ENCODE results near the gene ZRANB3.
"Not testable (repeated sequence)": the region's sequence is repeated elsewhere in the genome, so short reads cannot be mapped to it uniquely, and the experiment has no call there.

Gene ZRANB3

DNA sequence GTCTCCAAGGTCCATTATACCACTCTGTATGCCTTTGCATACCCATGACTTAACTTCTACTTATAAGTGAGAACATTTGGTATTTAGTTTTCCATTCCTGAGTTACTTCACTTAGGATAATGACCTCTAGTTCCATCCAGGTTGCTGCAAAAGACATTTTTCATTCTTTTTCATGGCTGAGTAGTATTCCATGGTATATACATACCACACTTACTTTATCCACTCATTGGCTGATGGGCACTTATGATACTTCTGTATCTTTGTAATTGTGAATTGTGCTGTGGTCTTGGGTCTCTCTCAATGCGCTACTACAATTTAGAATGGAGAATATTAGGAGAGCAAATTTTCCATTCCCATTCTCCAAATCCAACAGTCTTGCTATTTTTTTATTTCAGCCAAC is 76.4 kb downstream of the ZRANB3 start:
- H3K27ac Mint-ChIP-seq = no peak overlapping the region
- peaks cover 43% of the 10 kb centered on the region for H3K36me3 Mint-ChIP-seq (ENCODE audit: low read depth)
- no peak overlapping the region for H3K4me3 Mint-ChIP-seq
- peaks cover 44% of the 10 kb centered on the region for H3K9me3 Mint-ChIP-seq
- no peak for ATAC-seq
- DNase-seq = no peak
- no peaks in the 10 kb centered on the region for H3K27me3 Mint-ChIP-seq
- H3K4me1 Mint-ChIP-seq = no peaks in the 10 kb centered on the region

DNA sequence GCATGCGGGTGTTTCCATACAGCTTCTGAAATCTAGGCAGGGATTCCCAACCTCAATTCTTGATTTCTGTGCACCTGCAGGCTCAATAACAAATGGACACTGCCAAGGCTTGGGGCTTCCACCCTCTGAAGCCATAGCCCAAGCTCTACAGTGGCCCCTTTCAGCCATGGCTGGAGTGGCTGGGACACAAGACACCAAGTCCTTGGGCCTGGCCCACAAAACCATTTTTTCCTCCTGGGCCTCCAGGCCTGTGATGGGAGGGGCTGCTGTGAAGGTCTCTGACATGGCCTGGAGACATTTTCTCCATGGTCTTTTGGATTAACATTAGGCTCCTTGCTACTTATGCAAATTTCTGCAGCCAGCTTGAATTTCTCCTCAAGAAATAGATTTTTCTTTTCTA is 78.0 kb downstream of the ZRANB3 start:
- H3K27me3 Mint-ChIP-seq, H3K27ac Mint-ChIP-seq, ATAC-seq, H3K4me1 Mint-ChIP-seq, H3K4me3 Mint-ChIP-seq: not testable (repeated sequence)
- DNase-seq = peak; percentile 10
- H3K36me3 Mint-ChIP-seq (ENCODE audit: low read depth) = peaks cover 40% of the 10 kb centered on the region
- peaks cover 43% of the 10 kb centered on the region for H3K9me3 Mint-ChIP-seq

DNA sequence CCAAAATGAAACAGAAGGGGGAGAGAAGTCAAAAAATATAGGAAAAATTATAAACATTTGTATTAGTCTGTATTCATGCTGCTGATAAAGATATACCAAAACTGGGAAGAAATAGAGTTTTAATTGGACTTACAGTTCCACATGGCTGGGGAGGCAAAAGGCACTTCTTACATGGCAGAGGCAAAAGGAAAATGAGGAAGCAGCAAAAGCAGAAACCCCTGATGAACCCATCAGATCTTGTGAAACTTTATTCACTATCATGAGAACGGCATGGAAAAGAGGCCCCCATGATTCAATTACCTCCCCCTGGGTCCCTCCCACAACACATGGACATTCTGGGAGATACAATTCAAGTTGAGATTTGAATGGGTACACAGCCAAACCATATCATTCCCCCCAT is 79.1 kb downstream of the ZRANB3 start:
- no peaks in the 10 kb centered on the region for H3K4me1 Mint-ChIP-seq
- no peak for DNase-seq
- H3K27me3 Mint-ChIP-seq = no peaks in the 10 kb centered on the region
- no peak overlapping the region for H3K27ac Mint-ChIP-seq
- ATAC-seq = no peak
- H3K4me3 Mint-ChIP-seq = no peak overlapping the region
- peaks cover 34% of the 10 kb centered on the region for H3K9me3 Mint-ChIP-seq
- H3K36me3 Mint-ChIP-seq (ENCODE audit: low read depth) = peaks cover 33% of the 10 kb centered on the region

DNA sequence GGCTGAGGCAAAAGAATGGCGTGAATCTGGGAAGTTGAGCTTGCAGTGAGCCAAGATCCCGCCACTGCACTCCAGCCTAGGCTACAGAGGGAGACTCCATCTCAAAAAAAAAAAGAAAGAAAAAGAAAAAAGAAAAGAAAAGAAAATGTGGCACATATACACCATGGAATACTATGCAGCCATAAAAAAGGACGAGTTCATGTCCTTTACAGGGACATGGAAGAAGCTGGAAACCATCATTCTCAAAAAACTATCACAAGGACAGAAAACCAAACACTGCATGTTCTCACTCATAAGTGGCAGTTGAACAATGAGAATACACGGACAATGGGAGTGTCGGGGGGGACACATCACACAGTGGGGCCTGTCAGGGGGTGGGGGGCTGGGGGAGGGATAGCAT is 88.0 kb downstream of the ZRANB3 start:
- H3K27me3 Mint-ChIP-seq, H3K4me1 Mint-ChIP-seq, H3K27ac Mint-ChIP-seq, H3K4me3 Mint-ChIP-seq, H3K9me3 Mint-ChIP-seq, ATAC-seq, DNase-seq: not testable (repeated sequence)
- peaks cover 11% of the 10 kb centered on the region for H3K36me3 Mint-ChIP-seq (ENCODE audit: low read depth)

DNA sequence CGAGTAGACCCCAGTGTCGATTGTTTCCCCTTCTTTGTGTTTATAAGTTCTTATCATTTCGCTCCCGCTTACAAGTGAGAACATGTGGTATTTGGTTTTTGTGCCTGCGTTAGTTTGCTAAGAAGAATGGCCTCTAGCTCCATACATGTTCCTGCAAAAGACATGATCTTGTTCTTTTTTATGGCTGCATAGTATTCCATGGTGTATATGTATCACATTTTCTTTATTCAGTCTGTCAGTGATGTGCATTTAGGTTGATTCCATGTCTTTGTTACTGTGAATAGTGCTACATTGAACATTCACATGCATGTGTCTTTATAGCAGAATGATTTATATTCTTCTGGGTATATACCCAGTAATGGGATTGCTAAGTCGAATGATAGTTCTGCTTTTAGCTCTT is 95.9 kb downstream of the ZRANB3 start:
- H3K9me3 Mint-ChIP-seq; H3K36me3 Mint-ChIP-seq (ENCODE audit: low read depth); H3K4me1 Mint-ChIP-seq; H3K4me3 Mint-ChIP-seq; ATAC-seq; DNase-seq; H3K27me3 Mint-ChIP-seq; H3K27ac Mint-ChIP-seq: not testable (repeated sequence)

DNA sequence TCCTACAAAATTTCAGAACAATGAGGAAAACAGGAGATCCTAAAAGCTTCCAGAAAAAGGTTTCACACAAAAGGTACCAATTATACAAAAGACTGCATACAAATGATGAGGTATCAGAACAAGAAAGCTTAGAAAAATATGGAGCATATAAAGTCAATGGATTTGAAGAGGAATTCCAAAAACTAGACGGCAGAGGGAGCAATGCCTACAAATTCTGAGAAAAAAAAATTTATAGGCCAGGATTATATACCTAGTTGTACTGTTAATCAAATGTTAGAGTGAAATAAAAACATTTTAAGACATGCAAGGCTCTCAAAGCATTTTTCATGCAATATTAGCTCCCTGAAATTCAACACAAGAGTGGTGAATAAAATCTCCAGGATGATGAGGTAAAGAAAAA is 106.2 kb downstream of the ZRANB3 start:
- Mint-ChIP-seq H3K27ac (no peak overlapping the region), H3K27me3 (no peaks in the 10 kb centered on the region), H3K4me3 (no peak overlapping the region), H3K9me3 (peaks cover 22% of the 10 kb centered on the region), H3K4me1 (peaks cover 2% of the 10 kb centered on the region), H3K36me3 (ENCODE audit: low read depth) (peaks cover 19% of the 10 kb centered on the region)
- ATAC-seq = no peak
- DNase-seq = no peak

DNA sequence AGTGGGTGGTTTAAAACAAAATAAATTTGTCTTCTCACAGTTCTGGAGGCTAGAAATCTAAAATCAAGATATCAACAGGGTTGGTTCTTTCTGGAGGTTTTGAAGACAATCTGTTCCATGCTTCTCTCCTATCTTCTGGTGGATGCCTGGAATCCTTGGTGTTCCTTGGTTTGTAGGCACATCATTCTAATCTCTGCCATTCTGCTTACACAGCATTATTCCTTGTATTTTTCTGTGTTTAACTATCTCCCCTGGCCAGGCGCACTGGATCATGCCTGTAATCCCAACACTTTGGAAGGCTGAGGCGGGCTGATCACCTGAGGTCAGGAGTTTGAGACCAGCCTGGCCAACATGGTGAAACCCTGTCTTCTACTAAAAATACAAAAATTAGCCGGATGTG is 108.1 kb downstream of the ZRANB3 start:
- Mint-ChIP-seq H3K4me1 (peaks cover 2% of the 10 kb centered on the region), H3K27me3 (no peaks in the 10 kb centered on the region), H3K9me3 (peaks cover 19% of the 10 kb centered on the region), H3K4me3 (no peak overlapping the region), H3K36me3 (ENCODE audit: low read depth) (peaks cover 16% of the 10 kb centered on the region), H3K27ac (no peak overlapping the region)
- ATAC-seq (no peak), DNase-seq (no peak)

DNA sequence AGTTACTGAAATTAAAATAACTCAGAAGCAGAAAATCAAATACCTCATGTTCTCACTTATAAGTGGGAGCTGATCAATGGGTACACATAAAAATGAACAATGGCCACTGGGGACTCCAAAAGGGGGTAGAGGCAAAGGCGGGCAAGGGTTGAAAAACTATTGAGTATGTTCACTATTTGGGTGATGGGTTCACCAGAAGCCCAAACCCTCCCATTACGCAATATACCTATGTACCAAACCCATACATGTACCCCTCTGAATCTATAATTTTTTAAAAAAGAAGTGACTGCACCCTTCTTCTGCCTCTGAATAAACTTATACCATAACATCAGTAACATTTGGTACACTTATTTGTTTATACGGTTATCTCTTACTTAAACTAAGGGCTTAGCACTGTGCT is 119.4 kb downstream of the ZRANB3 start:
- no peak for ATAC-seq
- Mint-ChIP-seq H3K4me3 (no peak overlapping the region), H3K9me3 (peaks cover 23% of the 10 kb centered on the region), H3K4me1 (no peaks in the 10 kb centered on the region), H3K27me3 (no peaks in the 10 kb centered on the region), H3K27ac (no peak overlapping the region), H3K36me3 (ENCODE audit: low read depth) (peaks cover 5% of the 10 kb centered on the region)
- DNase-seq = no peak

DNA sequence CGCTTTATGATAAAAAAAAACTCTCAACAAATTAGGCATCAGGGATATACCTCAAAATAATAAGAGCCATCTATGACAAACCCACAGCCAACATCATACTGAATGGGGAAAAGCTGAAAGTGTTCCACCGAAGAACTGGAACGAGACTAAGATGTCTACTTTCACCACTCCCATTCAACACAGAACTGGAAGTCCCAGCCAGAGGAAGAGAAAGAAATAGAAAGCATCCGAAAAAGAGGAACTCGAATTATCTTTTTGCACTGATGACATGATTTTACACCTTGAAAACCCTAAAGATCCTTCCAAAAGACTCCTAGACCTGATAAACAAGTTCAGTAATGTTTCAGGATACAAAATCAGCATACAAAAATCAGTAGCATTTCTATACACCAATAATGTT is 121.6 kb downstream of the ZRANB3 start:
- peaks cover 38% of the 10 kb centered on the region for H3K9me3 Mint-ChIP-seq
- ATAC-seq (no peak), DNase-seq (no peak)
- H3K4me3 Mint-ChIP-seq = no peak overlapping the region
- no peak overlapping the region for H3K27ac Mint-ChIP-seq
- H3K4me1 Mint-ChIP-seq = no peaks in the 10 kb centered on the region
- peaks cover 8% of the 10 kb centered on the region for H3K36me3 Mint-ChIP-seq (ENCODE audit: low read depth)
- H3K27me3 Mint-ChIP-seq = no peaks in the 10 kb centered on the region

DNA sequence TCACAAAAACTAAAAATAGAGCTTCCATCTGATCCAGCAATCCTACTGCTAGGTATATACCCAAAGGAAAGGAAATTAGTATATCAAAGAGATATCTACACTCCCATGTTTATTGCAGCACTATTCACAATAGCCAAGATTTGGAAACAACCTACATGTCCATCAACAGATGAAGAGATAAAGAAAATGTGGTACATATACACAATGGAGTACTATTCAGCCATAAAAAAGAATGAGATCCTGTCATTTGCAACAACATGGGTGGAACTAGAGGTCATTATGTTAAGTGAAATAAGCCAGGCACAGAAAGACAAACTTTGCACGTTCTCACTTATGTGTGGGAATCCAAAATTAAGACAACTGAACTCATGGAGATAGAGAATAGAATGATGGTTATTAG is 134.8 kb downstream of the ZRANB3 start:
- not testable (repeated sequence) for ATAC-seq; H3K4me3 Mint-ChIP-seq; H3K36me3 Mint-ChIP-seq (ENCODE audit: low read depth); H3K4me1 Mint-ChIP-seq; H3K9me3 Mint-ChIP-seq; H3K27me3 Mint-ChIP-seq; H3K27ac Mint-ChIP-seq; DNase-seq

DNA sequence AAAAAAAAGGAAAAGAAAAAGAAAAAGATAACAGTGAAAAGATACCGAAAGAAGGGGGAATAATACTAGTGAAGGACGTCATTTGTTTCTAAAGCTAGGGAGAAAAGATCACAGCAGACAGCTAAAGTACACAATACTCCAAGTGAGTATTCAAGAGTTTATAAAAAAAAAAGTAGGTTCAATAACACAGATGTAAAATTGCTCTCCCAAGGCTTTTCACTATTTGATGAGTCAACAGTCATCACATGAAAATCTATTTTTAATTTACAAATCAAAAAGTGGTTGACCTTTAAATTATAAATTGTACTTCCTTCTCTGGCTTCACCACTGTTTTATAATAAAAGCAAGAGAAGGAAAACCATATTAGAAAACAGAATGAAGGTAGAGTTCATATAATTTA is 144.0 kb downstream of the ZRANB3 start:
- H3K4me1 Mint-ChIP-seq = no peaks in the 10 kb centered on the region
- no peak overlapping the region for H3K27ac Mint-ChIP-seq
- H3K4me3 Mint-ChIP-seq = no peak overlapping the region

DNA sequence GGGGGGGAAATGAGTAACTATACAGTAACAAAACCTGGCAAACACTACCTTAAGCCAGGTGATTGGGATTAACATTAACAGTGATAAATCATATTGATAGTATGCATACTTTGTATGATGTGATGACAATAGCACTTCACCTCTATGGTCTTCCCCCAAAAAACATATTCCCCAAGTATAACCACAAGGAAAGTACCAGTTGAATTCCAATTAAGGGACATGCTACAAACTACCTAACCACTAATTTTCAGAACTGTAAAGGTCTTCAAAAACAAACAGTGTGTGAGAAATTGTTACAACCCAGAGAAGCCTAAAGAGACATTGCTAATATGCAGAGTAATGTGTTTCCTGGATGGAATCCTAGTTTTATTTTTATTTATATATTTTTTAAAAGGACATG is 152.4 kb downstream of the ZRANB3 start:
- DNase-seq = no peak
- Mint-ChIP-seq H3K27ac (no peak overlapping the region), H3K36me3 (ENCODE audit: low read depth) (peaks cover 39% of the 10 kb centered on the region), H3K27me3 (no peaks in the 10 kb centered on the region), H3K9me3 (peaks cover 21% of the 10 kb centered on the region), H3K4me3 (no peak overlapping the region), H3K4me1 (no peaks in the 10 kb centered on the region)
- no peak for ATAC-seq

More for the DNA sequence above, 144.0 kb downstream of the ZRANB3 start:
- Mint-ChIP-seq H3K9me3 (peaks cover 25% of the 10 kb centered on the region), H3K36me3 (ENCODE audit: low read depth) (peaks cover 44% of the 10 kb centered on the region), H3K27me3 (no peaks in the 10 kb centered on the region)
- ATAC-seq = no peak
- no peak for DNase-seq

DNA sequence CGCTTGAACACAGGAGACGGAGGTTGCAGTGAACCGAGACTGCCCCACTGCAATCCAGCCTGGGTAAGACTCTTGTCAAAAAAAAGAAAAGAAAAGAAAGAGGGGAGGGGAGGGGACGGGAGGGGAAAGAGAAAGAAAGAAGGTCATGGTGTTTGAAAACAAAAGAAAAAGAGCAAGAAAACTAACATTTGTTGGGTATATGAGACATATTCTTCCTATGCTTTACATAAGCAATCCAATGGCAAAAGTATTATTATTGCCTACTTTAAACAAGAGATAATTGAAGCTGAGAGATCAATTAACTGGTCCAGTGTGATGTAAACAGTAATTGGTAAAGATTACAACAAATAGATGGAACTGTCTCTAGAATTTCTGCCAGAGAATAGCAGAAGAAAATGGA is 157.3 kb downstream of the ZRANB3 start:
- ATAC-seq (no peak), DNase-seq (no peak)
- Mint-ChIP-seq H3K27me3 (no peaks in the 10 kb centered on the region), H3K27ac (no peak overlapping the region), H3K9me3 (peaks cover 7% of the 10 kb centered on the region), H3K36me3 (ENCODE audit: low read depth) (peaks cover 29% of the 10 kb centered on the region), H3K4me1 (no peaks in the 10 kb centered on the region), H3K4me3 (no peak overlapping the region)

DNA sequence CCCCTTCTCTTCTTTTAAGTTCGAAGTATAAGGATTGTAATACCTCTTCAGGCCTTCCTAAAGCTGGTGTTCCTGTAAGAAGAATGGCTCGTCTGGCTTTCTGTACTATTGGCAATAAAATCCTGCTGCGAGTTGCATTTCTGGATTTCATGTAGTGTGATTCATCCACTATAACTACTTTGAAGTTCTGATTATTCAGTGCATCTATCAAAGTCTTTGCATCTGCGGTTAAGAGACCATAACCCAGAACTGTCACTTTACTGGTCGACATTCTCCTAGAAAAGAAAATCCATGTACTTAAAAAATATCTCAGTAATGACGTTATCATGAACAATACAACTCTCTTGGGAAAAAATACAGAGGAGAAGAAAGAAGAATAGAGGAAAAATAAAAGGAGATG is 181.1 kb downstream of the ZRANB3 start:
- H3K36me3 Mint-ChIP-seq (ENCODE audit: low read depth) = peaks cover 39% of the 10 kb centered on the region
- DNase-seq = no peak
- H3K9me3 Mint-ChIP-seq = peaks cover 28% of the 10 kb centered on the region
- H3K4me1 Mint-ChIP-seq = no peaks in the 10 kb centered on the region
- H3K27ac Mint-ChIP-seq = no peak overlapping the region
- no peak overlapping the region for H3K4me3 Mint-ChIP-seq
- H3K27me3 Mint-ChIP-seq = no peaks in the 10 kb centered on the region
- ATAC-seq = no peak

DNA sequence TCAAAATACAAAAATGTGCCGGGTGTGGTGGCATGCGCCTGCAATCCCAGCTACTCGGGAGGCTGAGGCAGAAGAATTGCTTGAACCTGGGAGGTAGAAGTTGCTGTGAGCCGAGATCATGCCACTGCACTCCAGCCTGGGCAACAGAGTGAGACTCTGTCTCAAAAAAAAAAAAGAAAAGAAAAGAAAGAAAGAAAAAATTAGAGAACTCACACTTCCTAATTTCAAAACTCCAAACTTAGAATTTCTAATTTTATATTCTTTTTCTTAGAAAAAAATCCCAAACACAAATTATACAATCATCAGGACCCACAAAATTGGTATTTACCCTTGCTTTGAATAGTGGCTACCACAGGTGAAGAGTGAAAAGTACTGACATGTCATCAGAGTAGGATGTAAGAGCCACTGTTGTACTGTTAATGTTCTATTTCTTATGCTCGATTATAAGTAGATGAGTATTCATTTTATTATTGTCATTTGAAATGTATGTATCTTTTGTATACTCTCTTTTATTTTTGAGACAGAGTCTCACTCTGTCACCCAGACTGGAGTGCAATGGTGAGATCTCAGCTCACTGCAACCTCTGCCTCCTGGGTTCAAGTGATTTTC is 182.8 kb downstream of the ZRANB3 start:
- not testable (repeated sequence) for DNase-seq, H3K4me3 Mint-ChIP-seq, H3K4me1 Mint-ChIP-seq, ATAC-seq, H3K27me3 Mint-ChIP-seq, H3K27ac Mint-ChIP-seq
- Mint-ChIP-seq H3K36me3 (ENCODE audit: low read depth) (peaks cover 46% of the 10 kb centered on the region), H3K9me3 (peaks cover 38% of the 10 kb centered on the region)

DNA sequence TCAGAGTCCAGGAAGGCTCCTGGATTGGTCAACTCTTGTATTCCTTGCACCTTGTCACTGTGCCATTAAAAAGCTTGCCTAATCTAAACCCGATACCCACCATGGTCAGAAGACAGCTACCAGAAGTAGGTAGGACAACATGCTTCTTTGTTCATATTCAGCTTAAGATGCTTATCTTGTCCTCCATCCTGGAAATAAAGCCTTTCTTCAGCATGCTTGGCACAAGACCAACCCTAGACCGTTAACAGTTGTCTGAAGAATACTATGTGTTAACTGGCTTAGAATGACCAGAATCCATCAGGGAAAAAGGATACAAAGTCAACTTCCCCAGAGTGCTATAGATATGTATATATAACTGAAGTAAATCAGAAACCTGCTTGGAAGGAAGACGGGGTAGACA is 193.9 kb downstream of the ZRANB3 start:
- Mint-ChIP-seq H3K27me3 (no peaks in the 10 kb centered on the region), H3K27ac (no peak overlapping the region), H3K36me3 (ENCODE audit: low read depth) (peaks cover 31% of the 10 kb centered on the region), H3K9me3 (peaks cover 18% of the 10 kb centered on the region), H3K4me3 (no peak overlapping the region), H3K4me1 (no peaks in the 10 kb centered on the region)
- no peak for ATAC-seq
- no peak for DNase-seq
